Retinal pigment epithelial cell (primary cell): Measurements from ENCODE around the gene RPSA.

Experiments used
- DNase-seq: peaks from one replicate; pipeline ENCODE4 v3.0.0-alpha.2; 2010; ENCODE audit warnings: low read depth
- H3K4me3 ChIP-seq: 2 replicates; pipeline ENCODE4 v1.5.1; 2011; ENCODE audit warnings: mild to moderate bottlenecking, low read length, control low read depth, moderate library complexity
- CTCF ChIP-seq: conservative IDR thresholded peaks from 2 replicates; pipeline ENCODE4 v1.5.1; 2011; ENCODE audit warnings: low read depth, low read length, control low read depth, inconsistent platforms

Gene RPSA

GRCh38 chr3:39423436-39423970 lies 17.0 kb downstream of the RPSA start:
- TF ChIP-seq CTCF, result no peak
- no peak for DNase-seq
- no peak overlapping the region for H3K4me3 ChIP-seq

GRCh38 chr3:39426312-39426711 lies 19.8 kb downstream of the RPSA start:
- no peak overlapping the region for H3K4me3 ChIP-seq
- no peak for DNase-seq
- TF ChIP-seq CTCF, result no peak

- H3K4me3 ChIP-seq, result no peak overlapping the region
- no peak for DNase-seq
- no peak for TF ChIP-seq CTCF
Observed at GRCh38 chr3:39427506-39427905, 21.0 kb downstream of the RPSA start.

- no peak for TF ChIP-seq CTCF
- H3K4me3 ChIP-seq, result no peak overlapping the region
- DNase-seq, result no peak
Observed at GRCh38 chr3:39428745-39429201, 22.3 kb downstream of the RPSA start.

GRCh38 chr3:39429466-39429865 lies 22.9 kb downstream of the RPSA start:
- DNase-seq, result no peak
- H3K4me3 ChIP-seq, result no peak overlapping the region
- no peak for TF ChIP-seq CTCF

- no peak for TF ChIP-seq CTCF
- H3K4me3 ChIP-seq, result no peak overlapping the region
- no peak for DNase-seq
Observed at GRCh38 chr3:39432342-39432741, 25.8 kb downstream of the RPSA start.

- no peak for TF ChIP-seq CTCF
- H3K4me3 ChIP-seq, result no peak overlapping the region
- no peak for DNase-seq
Observed at GRCh38 chr3:39433642-39434041, 27.1 kb downstream of the RPSA start.
